ENCODE data around the gene CCDC40. TPM values are rescaled to one million over a fixed set of nuclear protein-coding genes. Genes with fewer than 3 reads are reported as not detected.

The CCDC40 gene
- polyA plus RNA-seq, 1 donor: 7.2 TPM

- no peak for DNase-seq
Measured at GRCh38 chr17:80018917-80019651, 17.4 kb upstream of the CCDC40 start.

GRCh38 chr17:80021600-80021999 lies 14.8 kb upstream of the CCDC40 start:
- no peak for DNase-seq

- DNase-seq: no peak
Measured at GRCh38 chr17:80023481-80024205, 12.8 kb upstream of the CCDC40 start.

GRCh38 chr17:80024206-80024972 lies 12.1 kb upstream of the CCDC40 start:
- DNase-seq: no peak

GRCh38 chr17:80025140-80025539 lies 11.3 kb upstream of the CCDC40 start:
- no peak for DNase-seq

GRCh38 chr17:80025796-80026195 lies 10.6 kb upstream of the CCDC40 start:
- no peak for DNase-seq

GRCh38 chr17:80026359-80027042 lies 9.9 kb upstream of the CCDC40 start:
- DNase-seq: no peak

GRCh38 chr17:80027043-80027435 lies 9.4 kb upstream of the CCDC40 start:
- DNase-seq: no peak

GRCh38 chr17:80028030-80028429 lies 8.4 kb upstream of the CCDC40 start:
- DNase-seq: no peak

GRCh38 chr17:80029258-80029974 lies 7.0 kb upstream of the CCDC40 start:
- DNase-seq: peak; percentile 84

GRCh38 chr17:80030730-80031410 lies 5.6 kb upstream of the CCDC40 start:
- no peak for DNase-seq

- no peak for DNase-seq
Measured at GRCh38 chr17:80031691-80032430, 4.6 kb upstream of the CCDC40 start.

GRCh38 chr17:80032614-80033171 lies 3.7 kb upstream of the CCDC40 start:
- DNase-seq: no peak

- no peak for DNase-seq
Measured at GRCh38 chr17:80033840-80034239, 2.6 kb upstream of the CCDC40 start.

GRCh38 chr17:80034791-80035686 lies 1.4 kb upstream of the CCDC40 start:
- no peak for DNase-seq

- DNase-seq: no peak
Measured at GRCh38 chr17:80035687-80035936, 830 bp upstream of the CCDC40 start, which contains the start of gene TBC1D16. TBC1D16 (minus strand) TSS chr17:80035872; CDS start chr17:80013547, 22,325 bp downstream.

- DNase-seq: no peak
Measured at GRCh38 chr17:80036715-80037477, 454 bp downstream of the CCDC40 start.

- DNase-seq: no peak
Measured at GRCh38 chr17:80043963-80044362, 7.5 kb downstream of the CCDC40 start.

- no peak for DNase-seq
Measured at GRCh38 chr17:80045703-80046102, 9.3 kb downstream of the CCDC40 start.
